WERI-Rb-1 (cell line): ENCODE data around the gene RSPRY1.

Experiments used
- DNase-seq: peaks from one replicate; pipeline ENCODE4 v3.0.0-alpha.2; 2020
- H3K27ac ChIP-seq: fragments of 250-450 bp; sonication (Bioruptor Pico); 2 replicates; pipeline ENCODE4 v1.5.1; 2020; ENCODE audit warnings: mild to moderate bottlenecking, moderate library complexity
- H3K27me3 ChIP-seq: fragments of 250-450 bp; sonication (Bioruptor Pico); 2 replicates; pipeline ENCODE4 v1.5.1; 2021; ENCODE audit warnings: mild to moderate bottlenecking, low read depth, moderate library complexity; ENCODE audit not compliant: insufficient read depth, severe bottlenecking
- H3K36me3 ChIP-seq: fragments of 250-450 bp; sonication (Bioruptor Pico); 2 replicates; pipeline ENCODE4 v1.5.1; 2020; ENCODE audit warnings: mild to moderate bottlenecking, moderate library complexity
- H3K4me3 ChIP-seq: 2 replicates; pipeline ENCODE4 v1.5.1; 2011; ENCODE audit warnings: low read depth, mild to moderate bottlenecking, control low read depth, low read length
- H3K9me3 ChIP-seq: fragments of 250-450 bp; sonication (Bioruptor Pico); 2 replicates; pipeline ENCODE4 v1.5.1; 2021; ENCODE audit warnings: mild to moderate bottlenecking, moderate library complexity; ENCODE audit not compliant: severe bottlenecking
- CTCF ChIP-seq: IDR thresholded peaks from 2 replicates; pipeline ENCODE4 v1.5.1; 2011; ENCODE audit warnings: low read depth, mild to moderate bottlenecking, control low read depth, inconsistent platforms, low read length

The RSPRY1 gene

DNA sequence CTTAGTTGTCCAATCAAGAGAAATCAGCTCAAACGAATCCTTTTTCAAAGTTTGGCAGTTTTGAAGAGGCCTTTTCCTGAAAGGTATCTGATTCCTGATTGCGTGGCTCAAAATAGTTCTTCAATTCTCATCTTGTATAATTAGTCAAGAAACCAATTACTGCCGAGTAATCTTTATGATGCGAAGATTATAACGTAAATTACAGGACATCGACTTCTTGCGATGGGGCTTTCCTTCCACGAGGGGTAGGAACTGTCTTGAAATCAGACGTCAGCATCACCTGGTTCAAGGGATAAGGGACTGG lies 58.3 kb downstream of the RSPRY1 start:
- Histone ChIP-seq H3K27ac (peak overlapping the region; percentile 43), H3K36me3 (peaks cover 30% of the 10 kb centered on the region), H3K9me3 (no peaks in the 10 kb centered on the region), H3K27me3 (no peaks in the 10 kb centered on the region), H3K4me3 (peak overlapping the region; percentile 47)
- DNase-seq, result no peak
- TF ChIP-seq CTCF, result no peak

GRCh38 chr16:57244767-57245471 lies 58.8 kb downstream of the RSPRY1 start, which contains the start of gene ARL2BP:
TSS of gene ARL2BP (plus strand) at chr16:57245259. CDS start at chr16:57245368, 109 bp downstream.
- Histone ChIP-seq H3K27me3 (no peaks in the 10 kb centered on the region), H3K27ac (peak within 1 kb of the TSS; percentile 90), H3K9me3 (no peaks in the 10 kb centered on the region), H3K4me3 (peak within 1 kb of the TSS; percentile 91), H3K36me3 (peaks cover 32% of the 10 kb centered on the region)
- TF ChIP-seq CTCF, result 0 out of 2 replicates have a peak, but pooled peaks have one; percentile 7
- peak; percentile 98 for DNase-seq

GRCh38 chr16:57245472-57246113 lies 59.5 kb downstream of the RSPRY1 start:
- no peak for TF ChIP-seq CTCF
- Histone ChIP-seq H3K36me3 (peaks cover 34% of the 10 kb centered on the region), H3K27ac (peak overlapping the region; percentile 90), H3K9me3 (no peaks in the 10 kb centered on the region), H3K4me3 (peak overlapping the region; percentile 91), H3K27me3 (no peaks in the 10 kb centered on the region)
- DNase-seq, result peak; percentile 42

- no peaks in the 10 kb centered on the region for H3K27me3 ChIP-seq
- no peaks in the 10 kb centered on the region for H3K9me3 ChIP-seq
- no peak for TF ChIP-seq CTCF
- H3K36me3 ChIP-seq, result peaks cover 59% of the 10 kb centered on the region
- no peak overlapping the region for H3K4me3 ChIP-seq
- DNase-seq, result no peak
- H3K27ac ChIP-seq, result no peak overlapping the region
Measured at GRCh38 chr16:57251352-57251751, 65.2 kb downstream of the RSPRY1 start.

- H3K9me3 ChIP-seq, result no peaks in the 10 kb centered on the region
- peaks cover 53% of the 10 kb centered on the region for H3K36me3 ChIP-seq
- no peak for DNase-seq
- no peak for TF ChIP-seq CTCF
- H3K4me3 ChIP-seq, result no peak overlapping the region
- no peaks in the 10 kb centered on the region for H3K27me3 ChIP-seq
- H3K27ac ChIP-seq, result no peak overlapping the region
Measured at GRCh38 chr16:57252148-57252721, 66.1 kb downstream of the RSPRY1 start.
